Measurements from ENCODE around the gene DNAJC7.
A peak's percentile ranks its signal among the peaks of the same experiment; 100 is the strongest.
"Not testable (repeated sequence)": the region's sequence is repeated elsewhere in the genome, so short reads cannot be mapped to it uniquely, and the experiment has no call there.

Gene DNAJC7

DNA sequence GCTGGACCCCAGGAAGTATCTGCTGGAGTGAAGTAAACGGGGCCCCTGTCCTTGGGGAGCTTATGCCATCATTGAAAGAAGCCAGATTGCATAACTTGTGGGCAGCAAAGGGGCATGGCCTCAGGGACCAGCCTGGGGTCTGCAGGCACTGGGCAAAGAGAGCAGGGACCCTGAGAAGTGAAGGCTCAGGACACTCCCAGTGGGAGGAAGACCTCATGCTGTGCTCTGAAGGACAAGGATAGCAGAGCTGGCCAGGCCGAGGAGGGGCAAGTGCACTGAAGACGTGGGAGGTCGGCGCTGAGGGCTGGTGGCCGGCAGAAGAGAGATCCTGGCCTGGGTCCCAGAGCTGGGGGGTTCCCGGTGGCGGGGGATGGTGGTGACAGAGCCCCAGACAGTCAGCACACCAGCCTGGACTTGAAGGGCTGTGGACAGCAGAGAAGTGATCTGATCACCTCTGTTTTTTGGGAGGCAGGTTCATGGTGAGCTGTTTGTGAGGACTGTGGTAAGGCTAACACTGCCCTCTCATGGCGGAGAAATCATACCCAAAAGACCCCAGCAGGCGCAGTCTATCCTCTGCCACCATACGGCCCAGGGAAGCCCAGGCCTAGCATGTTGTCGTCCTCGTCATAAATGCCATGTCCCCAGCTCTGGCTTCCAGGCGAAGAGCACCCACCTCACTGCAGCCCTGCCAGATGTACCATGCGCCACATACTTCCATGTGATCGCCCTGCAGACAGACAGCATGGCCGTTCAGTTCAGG is 57.7 kb downstream of the DNAJC7 start:
- DNase-seq (ENCODE audit: insufficient read length, low spot score) (peak; percentile 71), FAIRE-seq (peak; percentile 72)

DNA sequence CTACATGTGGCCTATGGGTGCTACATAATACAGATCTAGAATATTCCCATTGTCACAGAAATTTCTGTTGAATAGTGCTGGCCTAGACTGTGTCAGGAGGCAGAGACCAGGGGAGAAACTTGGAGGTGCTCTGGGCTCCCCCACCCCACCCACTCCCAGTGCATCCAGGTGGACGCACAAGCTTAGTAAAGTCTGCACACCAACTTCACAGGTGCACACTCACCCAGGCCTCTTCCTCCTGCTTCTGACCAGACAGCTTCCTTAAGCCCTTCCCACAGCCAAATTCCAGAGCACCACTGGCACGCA is 58.3 kb downstream of the DNAJC7 start:
- no peak for FAIRE-seq

DNA sequence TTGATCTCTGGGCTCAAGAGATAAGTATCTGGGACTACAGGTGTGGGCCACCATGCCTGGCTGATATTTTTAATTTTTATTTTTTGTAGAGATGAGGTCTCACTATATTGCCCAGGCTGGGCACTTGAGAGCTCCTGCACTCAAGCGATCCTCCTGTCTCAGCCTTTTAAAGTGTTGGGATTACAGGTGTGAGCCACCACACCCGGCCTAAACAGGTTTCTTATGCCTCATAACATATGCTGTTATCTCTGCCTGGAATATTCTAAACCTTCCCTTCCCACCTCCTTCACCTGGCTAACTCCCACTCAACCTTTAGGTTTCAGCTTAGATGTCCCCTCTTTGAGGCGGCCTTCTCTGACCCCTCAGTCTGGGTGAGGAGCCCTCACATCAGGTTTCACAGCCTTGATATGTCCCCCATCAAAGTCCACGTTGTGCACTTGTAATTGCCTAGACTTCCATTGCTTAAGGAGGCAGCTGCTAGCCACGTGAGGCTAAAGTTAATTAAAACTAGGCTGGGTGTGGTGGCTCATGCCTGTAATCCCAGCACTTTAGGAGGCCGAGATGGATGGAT is 59.3 kb downstream of the DNAJC7 start:
- FAIRE-seq: no peak

More for the DNA sequence above, 58.3 kb downstream of the DNAJC7 start:
- DNase-seq (ENCODE audit: insufficient read length, low spot score): no peak

DNA sequence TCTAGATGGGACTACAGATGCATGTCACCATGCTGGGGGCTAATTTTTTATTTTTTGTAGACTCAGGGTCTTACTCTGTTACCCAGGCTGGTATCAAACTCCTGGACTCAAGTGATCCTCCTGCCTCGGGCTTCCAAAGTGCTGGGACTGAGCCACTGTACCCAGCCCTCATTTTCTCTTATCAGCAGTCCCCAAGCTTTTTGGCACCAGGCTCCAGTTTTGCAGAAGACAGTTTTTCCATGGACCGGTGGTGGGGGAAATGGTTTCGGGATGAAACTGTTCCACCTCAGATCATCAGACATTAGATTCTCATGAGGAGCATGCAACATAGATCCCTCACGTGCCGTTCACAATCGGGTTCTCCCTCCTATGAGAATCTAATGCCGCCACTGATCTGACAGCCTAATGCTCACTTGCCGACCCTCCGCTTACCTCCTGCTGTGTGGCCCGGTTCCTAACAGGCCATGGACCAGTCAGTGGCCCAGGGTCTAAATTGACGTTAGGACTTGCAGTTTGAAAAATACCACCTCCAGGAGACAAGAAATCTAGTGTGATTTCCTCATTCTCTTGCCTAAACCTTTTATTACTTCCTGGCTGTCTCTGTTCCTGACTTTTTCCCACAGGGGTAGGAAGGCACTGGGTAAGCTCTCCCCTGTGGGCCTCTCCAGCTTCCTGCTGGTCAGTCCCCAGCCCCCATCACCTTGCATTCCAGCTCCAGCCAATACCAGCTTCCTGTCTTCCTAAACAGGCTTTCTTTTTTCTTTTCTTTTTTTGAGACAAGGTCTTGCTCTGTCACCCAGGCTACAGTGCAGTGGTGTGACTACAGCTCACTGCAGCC is 60.0 kb downstream of the DNAJC7 start:
- DNase-seq (ENCODE audit: insufficient read length, low spot score) (no peak), FAIRE-seq (no peak)

More for the DNA sequence above, 59.3 kb downstream of the DNAJC7 start:
- DNase-seq (ENCODE audit: insufficient read length, low spot score): no peak

DNA sequence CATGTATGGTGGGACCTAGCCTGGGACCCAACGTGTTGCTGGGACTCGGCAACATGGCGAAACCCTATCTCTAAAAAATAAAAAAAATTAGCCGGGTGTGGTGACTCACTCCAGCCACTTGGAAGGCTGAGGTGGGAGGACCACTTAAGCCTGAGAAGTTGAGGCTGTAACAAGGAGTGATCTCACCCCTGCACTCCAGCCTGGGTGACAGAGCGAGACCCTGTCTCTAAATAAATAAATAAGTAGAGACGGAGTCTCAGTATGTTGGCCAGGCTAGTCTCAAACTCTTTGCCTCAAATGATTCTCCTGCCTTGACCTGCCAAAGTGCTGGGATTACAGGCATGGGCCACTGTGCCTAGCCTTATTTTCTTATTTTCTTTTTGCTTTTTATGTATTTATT is 60.7 kb downstream of the DNAJC7 start:
- FAIRE-seq (no peak), DNase-seq (ENCODE audit: insufficient read length, low spot score) (no peak)

DNA sequence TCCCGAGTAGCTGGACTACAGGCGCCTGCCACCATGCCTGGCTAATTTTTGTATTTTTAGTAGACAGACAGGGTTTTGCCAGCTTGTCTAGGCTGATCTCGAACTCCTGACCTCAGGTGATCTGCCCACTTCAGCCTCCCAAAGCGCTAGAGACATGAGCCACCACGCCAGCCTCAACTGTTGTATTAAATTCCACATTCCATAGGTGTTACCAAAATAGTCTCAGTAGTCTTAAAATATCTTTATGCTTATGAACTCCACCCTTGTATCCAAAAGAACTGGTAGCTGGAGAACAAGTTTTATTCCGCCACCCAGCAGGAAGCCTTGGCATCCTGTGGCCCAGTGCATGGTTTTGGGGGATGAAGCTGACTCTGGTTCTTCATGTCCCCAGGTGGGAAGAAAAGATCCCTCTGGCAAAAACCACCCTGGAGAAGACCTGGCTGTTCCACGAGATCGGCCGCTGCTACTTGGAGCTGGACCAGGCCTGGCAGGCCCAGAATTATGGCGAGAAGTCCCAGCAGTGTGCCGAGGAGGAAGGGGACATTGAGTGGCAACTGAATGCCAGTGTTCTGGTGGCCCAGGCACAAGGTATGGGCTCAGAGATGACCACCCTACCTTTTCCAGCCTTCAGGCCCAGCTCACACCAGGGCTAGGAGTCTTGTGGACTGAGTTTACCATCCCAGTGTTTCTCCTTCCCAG is 68.3 kb downstream of the DNAJC7 start:
- FAIRE-seq (no peak), DNase-seq (ENCODE audit: insufficient read length, low spot score) (no peak)

DNA sequence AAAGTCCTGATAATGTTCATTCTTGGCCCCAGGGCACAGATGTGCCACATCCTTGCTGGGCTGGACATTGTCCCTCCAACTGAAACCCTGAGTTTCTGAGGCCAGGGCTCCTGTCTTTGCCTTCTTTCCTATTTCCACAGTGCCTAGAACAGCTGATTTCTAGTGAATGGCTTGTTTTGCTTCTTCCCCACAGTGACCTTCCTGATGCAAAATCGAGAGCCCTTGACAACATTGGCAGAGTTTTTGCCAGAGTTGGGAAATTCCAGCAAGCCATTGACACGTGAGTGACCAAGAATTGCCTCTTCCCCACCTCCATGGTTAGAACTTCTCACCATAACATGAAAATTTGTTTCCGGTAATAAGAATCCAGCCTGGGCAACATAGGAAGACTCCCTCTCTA is 72.3 kb downstream of the DNAJC7 start:
- no peak for DNase-seq (ENCODE audit: insufficient read length, low spot score)
- FAIRE-seq: no peak

DNA sequence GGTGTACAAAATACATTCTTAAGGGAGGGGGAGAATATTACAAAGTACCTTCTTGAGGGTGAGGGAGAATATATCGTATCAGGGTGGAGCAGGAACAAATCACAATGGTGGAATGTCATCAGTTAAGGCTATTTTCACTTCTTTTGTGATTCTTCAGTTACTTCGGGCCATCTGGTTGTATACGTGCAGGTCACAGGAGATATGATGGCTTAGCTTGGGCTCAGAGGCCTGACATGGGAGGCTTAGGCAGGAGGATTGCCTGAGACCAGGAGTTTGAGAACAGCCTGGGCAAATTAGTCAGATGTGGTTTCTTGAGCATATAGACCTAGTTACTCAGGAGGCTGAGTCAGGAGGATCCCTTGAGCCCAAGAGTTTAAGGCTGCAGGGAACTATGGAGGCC is 73.7 kb downstream of the DNAJC7 start:
- DNase-seq (ENCODE audit: insufficient read length, low spot score) (no peak), FAIRE-seq (no peak)

DNA sequence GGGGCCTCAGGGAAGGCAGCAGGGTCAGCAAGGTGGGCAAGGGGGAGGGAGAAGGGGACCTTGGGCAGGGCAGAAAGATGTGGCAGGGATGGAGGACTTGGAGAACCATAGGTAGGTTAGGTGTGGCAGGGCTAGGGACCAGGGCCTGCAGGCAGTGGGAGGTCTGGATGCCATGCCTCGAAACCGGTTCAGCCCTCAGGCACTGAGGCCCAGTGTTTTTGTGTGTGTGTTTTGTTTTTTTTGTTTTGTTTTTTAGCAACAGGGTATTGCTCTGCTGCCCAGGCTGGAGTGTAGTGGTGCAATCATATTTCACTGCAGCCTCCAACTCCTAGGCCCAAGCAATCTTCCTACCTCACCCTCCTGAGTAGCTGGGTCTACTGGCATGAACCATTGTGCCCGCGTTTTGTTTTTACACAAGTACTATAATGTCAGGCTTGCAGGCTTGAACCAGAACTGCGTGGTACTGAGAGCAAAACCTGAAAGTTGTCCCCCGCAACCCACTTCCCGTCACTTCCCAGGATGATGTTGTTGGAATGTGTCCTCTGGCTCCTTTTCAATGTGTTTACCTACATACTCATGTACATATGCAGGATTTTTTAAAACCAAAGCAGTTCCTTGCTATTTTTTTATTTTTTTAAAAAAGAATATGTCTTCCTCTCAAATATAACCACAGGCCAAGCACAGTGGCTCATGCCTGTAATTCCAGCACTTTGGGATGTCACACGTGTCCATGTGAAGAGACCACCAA is 74.4 kb downstream of the DNAJC7 start:
- DNase-seq (ENCODE audit: insufficient read length, low spot score) (no peak), FAIRE-seq (no peak)

DNA sequence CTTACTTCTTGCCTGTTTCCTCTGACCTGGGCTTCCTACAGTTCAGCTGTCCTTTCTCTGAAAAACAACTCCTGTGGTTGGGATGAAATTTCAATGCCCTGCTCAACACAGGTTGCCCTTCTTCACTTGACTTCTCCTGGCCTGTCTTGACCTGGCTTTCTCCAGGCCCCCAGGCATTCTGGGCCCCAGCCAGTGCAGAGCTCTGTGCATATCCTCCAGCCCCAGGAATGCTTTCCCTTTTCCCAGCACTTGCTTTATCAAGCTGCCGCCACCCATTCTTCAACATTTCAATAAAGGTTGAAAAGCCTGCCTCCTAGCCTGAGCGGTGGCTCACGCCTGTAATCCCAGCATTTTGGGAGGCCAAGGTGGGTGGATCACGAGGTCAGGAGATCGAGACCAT is 76.1 kb downstream of the DNAJC7 start:
- no peak for DNase-seq (ENCODE audit: insufficient read length, low spot score)
- no peak for FAIRE-seq

DNA sequence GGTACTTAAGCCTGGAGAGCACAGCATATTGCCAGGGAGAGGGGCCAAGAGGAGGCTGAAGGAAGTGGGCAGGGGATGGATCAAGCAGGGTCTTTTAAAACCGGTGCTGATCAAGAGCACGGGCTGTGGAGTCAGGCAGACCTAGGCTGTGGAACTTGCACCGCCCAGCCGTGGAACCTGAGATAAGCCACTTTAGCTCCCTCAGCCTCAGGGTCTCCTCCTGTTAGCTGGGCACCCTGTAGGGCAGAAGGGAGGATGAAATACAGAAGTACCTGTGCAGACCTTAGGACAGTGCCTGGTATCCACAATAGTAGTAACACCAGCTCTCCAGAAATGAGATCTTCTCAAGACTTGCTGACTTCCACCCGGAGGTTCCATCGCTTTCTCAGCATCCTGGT is 77.5 kb downstream of the DNAJC7 start:
- DNase-seq (ENCODE audit: insufficient read length, low spot score): no peak
- FAIRE-seq: no peak

DNA sequence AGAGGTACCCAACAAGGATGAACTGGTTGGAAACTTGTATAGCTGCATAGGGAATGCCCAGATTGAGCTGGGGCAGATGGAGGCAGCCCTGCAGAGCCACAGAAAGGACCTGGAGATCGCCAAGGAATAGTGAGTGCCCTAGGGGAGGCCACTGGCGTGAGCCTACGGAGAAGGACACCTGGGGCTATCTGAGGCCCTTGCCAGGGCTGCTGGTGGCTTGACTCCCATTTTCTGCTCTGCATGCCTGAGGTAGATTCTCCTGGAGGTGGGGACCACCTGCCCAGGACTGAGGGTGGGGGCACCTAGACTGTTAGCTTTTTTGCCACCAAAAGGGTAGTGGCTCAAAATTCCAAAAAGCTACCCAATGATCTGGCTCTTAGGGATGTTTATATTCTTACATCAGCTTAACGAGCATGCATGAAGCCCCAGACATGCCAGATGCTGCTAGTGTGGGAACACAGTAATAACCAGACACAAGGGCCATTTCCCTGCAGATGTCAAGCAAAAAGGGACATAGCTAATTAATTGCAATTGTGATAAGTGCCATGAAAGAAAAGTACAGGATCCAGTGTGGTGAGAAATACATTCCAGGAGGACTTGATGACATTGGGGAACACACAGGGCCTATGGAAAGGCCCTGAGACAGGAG is 78.1 kb downstream of the DNAJC7 start:
- FAIRE-seq (no peak), DNase-seq (ENCODE audit: insufficient read length, low spot score) (no peak)

DNA sequence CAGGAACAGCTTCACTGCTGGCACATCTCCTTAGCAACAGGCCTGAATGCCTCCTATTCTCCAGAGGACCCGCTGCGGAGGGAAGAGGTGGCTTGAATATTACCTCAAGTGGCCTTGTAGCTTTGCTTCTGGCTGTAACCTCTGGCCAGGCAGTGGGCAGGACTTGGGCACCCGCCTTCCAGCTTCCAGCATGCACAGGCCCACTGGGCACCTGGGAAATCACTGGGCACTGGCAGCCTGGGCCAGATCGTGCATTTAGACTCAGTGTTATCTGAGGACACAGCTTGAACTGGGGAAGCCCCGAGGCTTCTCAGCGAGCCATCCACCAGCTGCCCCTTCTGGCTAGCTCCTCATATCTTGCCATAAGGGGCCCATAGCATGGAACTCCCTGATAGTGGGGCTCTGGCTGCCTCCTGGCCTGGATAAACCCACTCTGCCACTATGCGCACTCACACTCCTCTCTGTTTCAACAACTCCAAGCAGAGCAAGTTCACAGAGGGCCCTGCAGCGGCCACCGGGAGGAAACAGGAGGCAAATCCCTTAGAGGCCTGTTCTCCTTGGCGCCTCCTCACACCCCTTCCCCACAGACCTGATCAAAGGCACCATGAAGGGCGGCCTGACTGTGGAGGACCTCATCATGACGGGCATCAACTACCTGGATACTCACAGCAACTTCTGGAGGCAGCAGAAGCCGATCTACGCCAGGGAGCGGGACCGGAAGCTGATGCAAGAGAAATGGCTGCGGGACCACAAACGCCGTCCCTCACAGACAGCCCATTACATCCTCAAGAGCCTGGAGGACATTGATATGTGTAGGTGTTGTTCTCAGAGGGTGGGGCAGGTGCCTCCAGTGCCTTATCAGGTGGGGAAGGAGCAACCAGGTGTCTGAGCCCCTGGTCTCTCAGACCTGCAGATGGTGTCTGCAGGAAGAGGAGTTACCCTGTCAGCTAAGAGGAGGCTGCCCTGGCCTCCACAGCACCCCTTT is 79.0 kb downstream of the DNAJC7 start:
- no peak for FAIRE-seq
- DNase-seq (ENCODE audit: insufficient read length, low spot score): no peak

DNA sequence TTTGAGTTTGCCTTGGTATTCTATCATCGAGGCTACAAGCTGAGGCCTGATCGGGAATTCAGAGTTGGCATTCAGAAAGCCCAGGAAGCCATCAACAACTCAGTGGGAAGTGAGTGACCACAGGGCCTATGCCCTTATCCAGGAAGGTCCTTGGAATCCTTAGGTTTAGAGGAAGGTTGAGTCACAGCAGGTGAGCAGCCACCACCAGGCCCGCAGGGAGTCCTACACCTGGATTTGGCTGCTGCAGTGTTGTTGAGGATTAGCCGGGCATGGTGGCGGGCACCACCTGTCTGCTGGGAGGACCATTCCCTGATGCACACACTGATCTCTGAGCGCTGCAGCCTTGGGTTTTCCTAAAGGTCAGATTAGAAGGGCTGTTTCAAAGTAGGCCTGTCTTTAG is 81.6 kb downstream of the DNAJC7 start:
- DNase-seq (ENCODE audit: insufficient read length, low spot score) (no peak), FAIRE-seq (no peak)

DNA sequence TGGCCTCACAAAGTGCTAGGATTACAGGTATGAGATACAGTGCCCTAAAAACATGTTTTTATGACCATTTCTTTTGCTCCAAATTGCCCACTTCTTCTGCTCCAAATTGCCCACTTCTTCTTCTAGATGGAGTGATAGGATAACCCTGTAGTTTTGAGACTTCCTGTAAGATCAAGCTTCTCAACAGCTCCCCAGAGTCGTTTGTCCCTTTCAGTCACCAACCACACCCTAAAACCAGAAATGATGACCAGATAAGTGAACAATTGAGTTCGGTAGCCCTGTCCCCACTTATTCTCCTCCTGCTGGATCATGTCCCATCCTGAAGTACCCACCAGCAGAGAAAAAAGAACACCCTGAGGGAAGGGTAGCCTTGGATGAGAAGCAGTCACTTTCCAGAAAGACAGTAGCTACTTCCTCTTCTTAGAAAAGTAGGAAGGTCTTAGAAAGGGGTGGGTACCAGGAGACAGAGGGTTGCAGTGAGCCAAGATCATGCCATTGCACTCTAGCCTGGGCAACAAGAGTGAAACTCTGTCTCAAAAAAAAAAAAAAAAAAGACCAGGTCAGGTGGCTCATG is 84.3 kb downstream of the DNAJC7 start:
- DNase-seq (ENCODE audit: insufficient read length, low spot score): no peak

DNA sequence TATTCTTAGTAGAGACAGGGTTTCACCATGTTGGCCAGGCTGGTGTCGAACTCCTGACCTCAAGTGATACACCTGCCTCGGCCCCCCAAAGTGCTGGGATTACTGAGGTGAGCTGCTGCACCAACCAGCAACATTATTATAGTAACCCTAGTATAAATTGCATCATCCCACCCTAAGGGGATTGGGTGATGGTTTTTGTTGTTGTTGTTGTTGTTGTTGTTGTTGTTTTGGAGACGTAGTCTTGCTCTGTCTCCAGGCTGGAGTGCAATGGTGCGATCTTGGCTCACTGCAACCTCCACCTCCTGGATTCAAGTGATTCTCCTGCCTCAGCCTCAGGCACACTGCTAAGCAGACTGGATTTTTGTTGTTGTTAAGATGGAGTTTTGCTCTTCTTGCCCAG is 85.5 kb downstream of the DNAJC7 start:
- not testable (repeated sequence) for DNase-seq (ENCODE audit: insufficient read length, low spot score); FAIRE-seq

More for the DNA sequence above, 84.3 kb downstream of the DNAJC7 start:
- FAIRE-seq: no peak

DNA sequence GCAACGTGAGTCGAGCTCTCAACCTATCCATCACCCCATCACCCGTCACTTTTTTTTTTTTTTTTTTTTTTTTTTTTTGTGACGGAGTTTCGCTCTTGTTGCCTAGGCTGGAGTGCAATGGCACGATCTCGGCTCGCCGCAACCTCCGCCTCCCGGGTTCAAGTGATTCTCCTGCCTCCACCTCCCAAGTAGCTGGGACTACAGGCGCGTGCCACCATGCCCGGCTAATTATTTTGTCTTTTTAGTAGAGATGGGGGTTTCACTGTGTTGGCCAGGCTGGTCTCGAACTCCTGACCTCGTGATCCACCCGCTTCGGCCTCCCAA is 86.4 kb downstream of the DNAJC7 start:
- not testable (repeated sequence) for DNase-seq (ENCODE audit: insufficient read length, low spot score); FAIRE-seq

DNA sequence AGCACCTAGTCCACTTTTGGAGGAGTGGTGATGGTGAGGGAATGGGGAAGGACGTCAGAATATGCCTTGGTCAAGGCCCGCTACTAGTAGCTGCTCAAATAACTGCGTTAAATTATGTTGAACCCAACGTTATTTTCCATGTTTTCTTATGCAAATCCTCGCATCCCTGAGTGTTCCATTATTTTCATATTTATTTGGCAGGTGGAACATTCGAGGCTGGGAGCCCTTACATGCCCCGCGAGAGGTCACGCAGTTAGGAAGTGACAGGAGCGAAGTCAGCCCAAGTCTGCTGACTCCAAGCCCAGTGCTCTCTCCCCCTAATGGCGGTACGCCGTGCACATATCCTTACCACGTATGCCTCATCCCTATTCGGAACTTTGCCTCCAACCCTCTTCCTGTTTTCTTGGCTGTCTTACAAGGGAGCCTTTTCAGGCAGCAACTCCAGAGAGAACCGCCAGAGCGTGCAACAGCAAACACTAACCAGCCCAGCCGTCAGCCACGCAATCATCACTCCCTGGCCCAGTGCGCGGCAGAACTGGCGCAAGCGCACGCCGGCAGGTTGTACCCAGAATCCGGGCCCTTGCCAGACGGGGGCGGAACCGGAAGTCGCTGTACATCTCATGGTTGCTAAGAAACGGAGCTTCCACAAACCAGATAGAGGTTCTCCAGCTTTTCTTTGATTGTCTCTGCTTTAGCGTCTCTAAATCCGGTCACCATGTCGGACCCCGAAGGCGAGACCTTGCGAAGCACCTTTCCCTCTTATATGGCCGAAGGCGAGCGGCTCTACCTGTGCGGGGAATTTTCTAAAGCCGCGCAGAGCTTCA is 87.0 kb downstream of the DNAJC7 start, which contains the start of gene ODAD4:
Gene ODAD4 (plus strand): TSS at position 609 of the 824 bp plus-strand sequence. CDS start 107 bp downstream, at position 716.
- peak; percentile 93 for FAIRE-seq
- DNase-seq (ENCODE audit: insufficient read length, low spot score): peak; percentile 99
